HCT116 (cell line): Measurements from ENCODE around the gene PKMYT1. TPM values are rescaled to one million over a fixed set of nuclear protein-coding genes. Genes with fewer than 3 reads are reported as not detected.

ENCODE experiments used
- ATAC-seq: fragments of 200-7000 bp; cut with Tn5 transposase; 2 replicates; pipeline ENCODE4 v1.9.1; 2020; ENCODE audit warnings: mild to moderate bottlenecking, moderate library complexity
- BruUV-seq: library from RNA; stranded (reverse); fragments of 400-500 nt; replicated peaks from 2 replicates; lab custom pipeline; 2021; lab: Mats Ljungman, UMichigan
- CTCF ChIA-PET: fragments of 300-600 bp; sonication (Branson Sonifier 250); formaldehyde crosslinking; loops from one replicate; lab custom pipeline; 2021; ENCODE audit warnings: antibody characterized with exemption; lab: Charles Lee
- POLR2A ChIA-PET: fragments of 300-600, 350-600 bp; sonication (Branson Sonifier 250); formaldehyde crosslinking; loops from one replicate; lab custom pipeline; 2021; ENCODE audit warnings: antibody characterized with exemption; lab: Charles Lee
- RAD21 ChIA-PET, 2 experiments: fragments of 300-600 bp; sonication (Branson Sonifier 250); formaldehyde crosslinking; loops; one replicate each; lab custom pipeline; 2023; ENCODE audit warnings: low total read pairs in 2 of 2; ENCODE audit not compliant: uncharacterized antibody in 2 of 2, unreplicated experiment in 2 of 2, low non-redundant PET in 1 of 2; lab: Charles Lee
- DNase-seq: peaks from one replicate; pipeline ENCODE4 v3.0.0-alpha.2; 2010; ENCODE audit warnings: low read depth, low spot score
- H2AFZ ChIP-seq: fragments of 200-600 bp; shearing (Covaris generic), sonication (generic); 2 replicates; pipeline ENCODE4 v1.6.1; 2017; ENCODE audit warnings: low read depth, mixed run types, mixed read lengths, antibody characterized with exemption, low read length; ENCODE audit not compliant: poor library complexity, severe bottlenecking
- H3K27ac ChIP-seq: 2 replicates; pipeline ENCODE4 v1.5.1; 2012; ENCODE audit warnings: low read depth, low read length
- H3K27me3 ChIP-seq: fragments of 200-600 bp; sonication (generic); 2 replicates; pipeline ENCODE4 v1.6.1; 2016; ENCODE audit warnings: mixed run types, low read length, mixed read lengths; ENCODE audit not compliant: insufficient read depth
- H3K36me3 ChIP-seq, 2 experiments: fragments of 200-500 bp in 1 of 2; fragments of 200-600 bp in 1 of 2; sonication (Bioruptor generic) in 1 of 2; sonication (generic) in 1 of 2; 2 replicates each; pipeline versions ENCODE4 v1.5.1 to v1.6.1; 2014 to 2016; ENCODE audit warnings: low read length in 2 of 2, inconsistent platforms in 1 of 2, mixed read lengths in 1 of 2, mixed run types in 1 of 2; ENCODE audit not compliant: insufficient read depth in 2 of 2, control insufficient read depth in 1 of 2
- H3K4me1 ChIP-seq, 2 experiments: fragments of 200-600 bp in 1 of 2; sonication (generic) in 1 of 2; 2 replicates each; pipeline versions ENCODE4 v1.5.1 to v1.6.1; 2012 to 2017; ENCODE audit warnings: low read length in 2 of 2, inconsistent platforms in 1 of 2, mild to moderate bottlenecking in 1 of 2, mixed read lengths in 1 of 2, mixed run types in 1 of 2, moderate library complexity in 1 of 2; ENCODE audit not compliant: insufficient read depth in 2 of 2, control insufficient read depth in 1 of 2
- H3K4me2 ChIP-seq: fragments of 200-600 bp; sonication (generic); 2 replicates; pipeline ENCODE4 v1.6.1; 2017; ENCODE audit warnings: mixed run types, low read length, mixed read lengths
- H3K4me3 ChIP-seq, 2 experiments: fragments of 200-600 bp in 1 of 2; sonication (generic) in 1 of 2; replicated peaks in 1 of 2; 2 replicates each; pipeline ENCODE4 v1.5.1; 2011 to 2016; ENCODE audit warnings: low read length in 2 of 2, control low read depth in 1 of 2, low read depth in 1 of 2, mild to moderate bottlenecking in 1 of 2, mixed read lengths in 1 of 2, mixed run types in 1 of 2
- H3K79me2 ChIP-seq: fragments of 200-600 bp; sonication (generic); 2 replicates; pipeline ENCODE4 v1.6.1; 2017; ENCODE audit warnings: mild to moderate bottlenecking, mixed run types, low read length, moderate library complexity, mixed read lengths; ENCODE audit not compliant: insufficient read depth
- H3K9ac ChIP-seq: fragments of 200-600 bp; sonication (generic); 2 replicates; pipeline ENCODE4 v1.6.1; 2016; ENCODE audit warnings: low read length, mixed read lengths
- H3K9me2 ChIP-seq: fragments of 200-600 bp; sonication (generic), shearing (Covaris generic); 2 replicates; pipeline ENCODE4 v1.6.1; 2017; ENCODE audit warnings: mixed run types, mild to moderate bottlenecking, moderate library complexity; ENCODE audit not compliant: insufficient read depth
- H3K9me3 ChIP-seq, 2 experiments: fragments of 200-500 bp in 1 of 2; fragments of 200-600 bp in 1 of 2; sonication (Bioruptor generic) in 1 of 2; sonication (generic) in 1 of 2; 2 replicates each; pipeline ENCODE4 v1.6.1; 2014 to 2017; ENCODE audit warnings: low read length in 2 of 2, mixed read lengths in 2 of 2, inconsistent platforms in 1 of 2, low read depth in 1 of 2, mild to moderate bottlenecking in 1 of 2, mixed run types in 1 of 2, moderate library complexity in 1 of 2; ENCODE audit not compliant: control insufficient read depth in 1 of 2, insufficient read depth in 1 of 2
- H4K20me1 ChIP-seq: fragments of 200-600 bp; sonication (generic), shearing (Covaris generic); 2 replicates; pipeline ENCODE4 v1.6.1; 2017; ENCODE audit warnings: mixed run types, mild to moderate bottlenecking, moderate library complexity; ENCODE audit not compliant: insufficient read depth
- EZH2 ChIP-seq: fragments of 200-600 bp; sonication (generic); IDR thresholded peaks from 2 replicates; pipeline ENCODE4 v1.6.1; 2017; ENCODE audit warnings: antibody characterized with exemption, mixed run types
- EZH2phosphoT487 ChIP-seq: fragments of 200-600 bp; IDR thresholded peaks from 2 replicates; pipeline ENCODE4 v1.6.1; 2018; ENCODE audit warnings: antibody characterized with exemption, borderline replicate concordance
- POLR2A ChIP-seq: IDR thresholded peaks from 2 replicates; pipeline ENCODE4 v1.7.0; 2011; ENCODE audit warnings: borderline replicate concordance; ENCODE audit not compliant: insufficient read depth, insufficient read length; ENCODE audit errors: extremely low read depth
- RAD21 ChIP-seq: IDR thresholded peaks from 2 replicates; pipeline ENCODE4 v1.6.1; 2012; ENCODE audit warnings: low read depth, mild to moderate bottlenecking
- SIN3A ChIP-seq: IDR thresholded peaks from 2 replicates; pipeline ENCODE4 v1.6.1; 2012; ENCODE audit warnings: low read depth
- SP1 ChIP-seq: IDR thresholded peaks from 2 replicates; pipeline ENCODE4 v1.6.1; 2012; ENCODE audit warnings: low read depth
- SRF ChIP-seq: IDR thresholded peaks from 2 replicates; pipeline ENCODE4 v1.6.1; 2012; ENCODE audit warnings: low read depth
- ZBTB33 ChIP-seq: IDR thresholded peaks from 2 replicates; pipeline ENCODE4 v1.6.1; 2011; ENCODE audit warnings: mild to moderate bottlenecking, low read length, moderate library complexity; ENCODE audit not compliant: insufficient replicate concordance; ENCODE audit errors: extremely low read depth
- intact Hi-C: fragments of 100-400 bp; cut with micrococcal nuclease; formaldehyde crosslinking; loops from 2 replicates; pipeline ENCODE4 v1.10.0; 2022
- total RNA-seq: library from RNA; stranded (reverse); gene quantifications from one replicate; pipeline ENCODE4 v1.2.1, GENCODE V29; 2021; ENCODE audit not compliant: unreplicated experiment
- TF ChIP-seq, protein P1 (sequence below): IDR thresholded peaks from 2 replicates; pipeline ENCODE4 v1.6.1; 2012
- TF ChIP-seq, protein P2 (sequence below): IDR thresholded peaks from 2 replicates; pipeline ENCODE4 v1.6.1; 2012

The PKMYT1 gene
- total RNA-seq, 1 experiment from 2014 or later = 104 TPM

DNA sequence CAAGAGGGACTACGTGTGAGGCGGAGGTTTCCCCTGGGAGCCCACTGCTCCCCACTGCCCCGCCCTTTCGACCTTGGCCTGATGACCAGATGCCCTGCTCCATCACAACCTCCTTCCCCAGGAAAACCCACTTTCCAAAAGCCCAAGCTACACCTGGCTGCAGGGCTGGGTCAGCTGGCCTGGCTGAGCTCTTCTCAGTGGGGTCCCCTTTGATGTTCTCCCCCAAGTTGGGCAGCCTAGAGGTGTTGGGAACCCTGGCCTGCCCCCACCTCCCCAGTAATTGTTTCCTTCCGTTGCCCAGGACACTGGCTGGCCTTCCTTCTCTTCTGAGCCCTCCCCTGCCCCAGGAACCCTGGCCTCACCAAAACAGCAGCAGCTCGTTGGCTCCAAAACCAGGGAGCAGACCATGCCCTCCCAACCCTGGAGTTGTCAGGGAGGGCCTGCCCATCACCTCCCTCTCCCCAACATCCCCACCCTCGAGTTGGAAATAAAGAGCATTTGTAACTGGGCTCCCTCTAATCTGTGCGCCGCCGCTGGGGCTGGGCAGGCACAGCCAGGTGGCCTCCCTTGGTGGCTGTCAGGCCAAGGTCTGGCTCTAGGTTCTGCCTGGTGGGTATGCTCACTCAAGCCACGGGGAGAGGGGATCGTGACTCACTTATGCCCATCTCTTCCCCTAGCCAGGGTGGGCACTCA is 33.9 kb upstream of the PKMYT1 start:
- RAD21 ChIA-PET = no interaction called here
- Histone ChIP-seq H3K4me1 (peaks cover 48 to 83% of the 10 kb centered on the region in 2 experiments), H3K36me3 (no peaks in the 10 kb centered on the region), H3K9me3 (no peaks in the 10 kb centered on the region), H3K79me2 (no peaks in the 10 kb centered on the region), H3K4me3 (no peak overlapping the region), H3K27me3 (no peaks in the 10 kb centered on the region), H3K4me2 (peak overlapping the region; percentile 79; the same call in 1 of the 2 replicates), H2AFZ (no peak overlapping the region), H3K9me2 (no peaks in the 10 kb centered on the region), H3K27ac (peak overlapping the region; percentile 37; the same call in 1 of the 2 replicates), H3K9ac (0 out of 2 replicates have a peak overlapping the region, but pooled peaks have one; percentile 48), H4K20me1 (no peaks in the 10 kb centered on the region)
- no TSS peak for BruUV-seq
- POLR2A ChIA-PET = interaction anchor here (1.0 kb wide), 1 partner anchor 8 kb away, joined by 5 read pairs; no protein-coding TSS in a partner anchor
- intact Hi-C loops = no loop called here
- CTCF ChIA-PET = no interaction called here
- TF ChIP-seq SP1 (no peak), SIN3A (no peak), ZBTB33 (no peak), RAD21 (no peak), POLR2A (no peak), SRF (no peak), EZH2 (no peak), EZH2phosphoT487 (no peak)
- TF ChIP-seq, protein P1, sequence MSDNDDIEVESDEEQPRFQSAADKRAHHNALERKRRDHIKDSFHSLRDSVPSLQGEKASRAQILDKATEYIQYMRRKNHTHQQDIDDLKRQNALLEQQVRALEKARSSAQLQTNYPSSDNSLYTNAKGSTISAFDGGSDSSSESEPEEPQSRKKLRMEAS = no peak
- TF ChIP-seq, protein P2, sequence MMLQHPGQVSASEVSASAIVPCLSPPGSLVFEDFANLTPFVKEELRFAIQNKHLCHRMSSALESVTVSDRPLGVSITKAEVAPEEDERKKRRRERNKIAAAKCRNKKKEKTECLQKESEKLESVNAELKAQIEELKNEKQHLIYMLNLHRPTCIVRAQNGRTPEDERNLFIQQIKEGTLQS = no peak
- DNase-seq = no peak
- ATAC-seq = no peak
